ENCODE measurements around the gene LRP5. TPM values are rescaled to one million over a fixed set of nuclear protein-coding genes. Genes with fewer than 3 reads are reported as not detected.
A peak's percentile ranks its signal among the peaks of the same experiment; 100 is the strongest.

LRP5 gene
- total and polyA plus RNA-seq, 9 of the 15 experiments (the other 6 are each of a cell fraction or from before 2014, with no cell fraction given), result 0.48 to 44.2 (median 13.5) TPM

GRCh38 chr11:68343761-68344256, 31.4 kb downstream of the LRP5 start:
- Histone ChIP-seq H3K27ac (ENCODE audit: extremely low read depth, low read depth, low read length) (no peak overlapping the region), H3K4me1 (replicated peaks in 1 of 2; ENCODE audit: control insufficient read depth in 2 of 2, insufficient read depth in 2 of 2, low read length in 2 of 2) (peaks cover 15 to 53% of the 10 kb centered on the region in 2 experiments; a peak in 4 of 5 replicates)
- BruUV-seq (replicated peaks), result no TSS peak
- TF ChIP-seq DPF2 (IDR thresholded peaks at IDR 0.05) (peak; percentile 40; the same call in 1 of the 2 replicates), NR2C2 (CRISPR knock-in tag; IDR thresholded peaks at IDR 0.05) (no peak), NR2C2 (tag; IDR thresholded peaks at IDR 0.05) (peak; percentile 49; the same call in 1 of the 2 replicates), KAT8 (IDR thresholded peaks at IDR 0.05; ENCODE audit: low read depth) (no peak), HCFC1 (IDR thresholded peaks at IDR 0.05; ENCODE audit: low read depth, low read length) (no peak)
- TF ChIP-seq, protein P1, sequence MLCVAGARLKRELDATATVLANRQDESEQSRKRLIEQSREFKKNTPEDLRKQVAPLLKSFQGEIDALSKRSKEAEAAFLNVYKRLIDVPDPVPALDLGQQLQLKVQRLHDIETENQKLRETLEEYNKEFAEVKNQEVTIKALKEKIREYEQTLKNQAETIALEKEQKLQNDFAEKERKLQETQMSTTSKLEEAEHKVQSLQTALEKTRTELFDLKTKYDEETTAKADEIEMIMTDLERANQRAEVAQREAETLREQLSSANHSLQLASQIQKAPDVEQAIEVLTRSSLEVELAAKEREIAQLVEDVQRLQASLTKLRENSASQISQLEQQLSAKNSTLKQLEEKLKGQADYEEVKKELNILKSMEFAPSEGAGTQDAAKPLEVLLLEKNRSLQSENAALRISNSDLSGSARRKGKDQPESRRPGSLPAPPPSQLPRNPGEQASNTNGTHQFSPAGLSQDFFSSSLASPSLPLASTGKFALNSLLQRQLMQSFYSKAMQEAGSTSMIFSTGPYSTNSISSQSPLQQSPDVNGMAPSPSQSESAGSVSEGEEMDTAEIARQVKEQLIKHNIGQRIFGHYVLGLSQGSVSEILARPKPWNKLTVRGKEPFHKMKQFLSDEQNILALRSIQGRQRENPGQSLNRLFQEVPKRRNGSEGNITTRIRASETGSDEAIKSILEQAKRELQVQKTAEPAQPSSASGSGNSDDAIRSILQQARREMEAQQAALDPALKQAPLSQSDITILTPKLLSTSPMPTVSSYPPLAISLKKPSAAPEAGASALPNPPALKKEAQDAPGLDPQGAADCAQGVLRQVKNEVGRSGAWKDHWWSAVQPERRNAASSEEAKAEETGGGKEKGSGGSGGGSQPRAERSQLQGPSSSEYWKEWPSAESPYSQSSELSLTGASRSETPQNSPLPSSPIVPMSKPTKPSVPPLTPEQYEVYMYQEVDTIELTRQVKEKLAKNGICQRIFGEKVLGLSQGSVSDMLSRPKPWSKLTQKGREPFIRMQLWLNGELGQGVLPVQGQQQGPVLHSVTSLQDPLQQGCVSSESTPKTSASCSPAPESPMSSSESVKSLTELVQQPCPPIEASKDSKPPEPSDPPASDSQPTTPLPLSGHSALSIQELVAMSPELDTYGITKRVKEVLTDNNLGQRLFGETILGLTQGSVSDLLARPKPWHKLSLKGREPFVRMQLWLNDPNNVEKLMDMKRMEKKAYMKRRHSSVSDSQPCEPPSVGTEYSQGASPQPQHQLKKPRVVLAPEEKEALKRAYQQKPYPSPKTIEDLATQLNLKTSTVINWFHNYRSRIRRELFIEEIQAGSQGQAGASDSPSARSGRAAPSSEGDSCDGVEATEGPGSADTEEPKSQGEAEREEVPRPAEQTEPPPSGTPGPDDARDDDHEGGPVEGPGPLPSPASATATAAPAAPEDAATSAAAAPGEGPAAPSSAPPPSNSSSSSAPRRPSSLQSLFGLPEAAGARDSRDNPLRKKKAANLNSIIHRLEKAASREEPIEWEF (CRISPR knock-in tag; IDR thresholded peaks at IDR 0.05), result no peak

More at GRCh38 chr11:68343761-68344256, 31.4 kb downstream of the LRP5 start:
- Histone ChIP-seq H2AFZ (ENCODE audit: low read depth, low read length) (no peak overlapping the region), H3K36me3 (ENCODE audit: control insufficient read depth, insufficient read depth, low read length) (peaks cover 15% of the 10 kb centered on the region; the same call in 1 of the 3 replicates), H3K9me1 (ENCODE audit: control insufficient read depth, insufficient read depth, low read length) (peaks cover 3% of the 10 kb centered on the region), H3K79me2 (ENCODE audit: control insufficient read depth, insufficient read depth, low read length) (peaks cover 53% of the 10 kb centered on the region), H3K9me3 (replicated peaks; ENCODE audit: control insufficient read depth, insufficient read depth, low read depth, low read length) (no peaks in the 10 kb centered on the region), H3K4me2 (ENCODE audit: insufficient read depth, low read length) (peak overlapping the region; percentile 10; the same call in 1 of the 2 replicates), H3K4me3 (no peak overlapping the region), H3K27me3 (ENCODE audit: control insufficient read depth in 2 of 2, insufficient read depth in 2 of 2, low read length in 2 of 2) (no peaks in the 10 kb centered on the region), H3K9ac (ENCODE audit: insufficient read depth in 1 of 2, low read depth in 2 of 2, low read length in 2 of 2) (peak overlapping the region in 1 of 2 experiments; percentile 42; a peak in 2 of 4 replicates), H4K20me1 (replicated peaks; ENCODE audit: control insufficient read depth, insufficient read depth, low read length) (peaks cover 18% of the 10 kb centered on the region)
- DNase-seq (ENCODE audit: extremely low read depth in 1 of 4, low spot score in 3 of 4) (peak in 3 of 4 experiments; percentile 22 to 52 (median 36)), ATAC-seq (peak; percentile 24; the same call in 2 of the 3 replicates), FAIRE-seq (no peak)
- POLR2A ChIA-PET, result interaction anchor here (0.7 to 0.9 kb wide), 3 partner anchors 12 to 91 kb away, joined by 3 to 4 read pairs (median 3); no protein-coding TSS in a partner anchor
- in situ Hi-C loops (cut with MboI), result no loop called here
- WGBS (ENCODE audit: insufficient coverage, low coverage, missing lambda C conversion rate), result 42% methylated on average over 12 of the region's 14 CpGs
- CTCF ChIA-PET (ENCODE audit: low intra/inter-chr PET ratio), result no interaction called here
- intact Hi-C loops (cut with micrococcal nuclease), result no loop called here

Measured in K562 (cell line).